Panc1 (cell line): ENCODE results near the gene CHSY1. TPM values are rescaled to one million over a fixed set of nuclear protein-coding genes. Genes with fewer than 3 reads are reported as not detected.

ENCODE experiments used
- ATAC-seq: fragments of 200-7000 bp; cut with Tn5 transposase; 2 replicates; pipeline ENCODE4 v1.9.1; 2020; ENCODE audit warnings: mild to moderate bottlenecking, moderate library complexity
- BruUV-seq: library from RNA; stranded (reverse); fragments of 400-500 nt; replicated peaks from 2 replicates; lab custom pipeline; 2021; lab: Mats Ljungman, UMichigan
- CTCF ChIA-PET: fragments of 300-600 bp; sonication (Branson Sonifier 250); formaldehyde crosslinking; loops from one replicate; lab custom pipeline; 2022; ENCODE audit warnings: antibody characterized with exemption; lab: Charles Lee
- POLR2A ChIA-PET: fragments of 300-600 bp; sonication (Branson Sonifier 250); formaldehyde crosslinking; loops from one replicate; lab custom pipeline; 2022; ENCODE audit warnings: antibody characterized with exemption; lab: Charles Lee
- DNase-seq: peaks from one replicate; pipeline ENCODE4 v3.0.0-alpha.2; 2010; ENCODE audit warnings: low read depth, low spot score
- H3K27ac ChIP-seq: 2 replicates; pipeline ENCODE4 v1.5.1; 2011; ENCODE audit warnings: mild to moderate bottlenecking, low read length, inconsistent platforms
- H3K27me3 ChIP-seq: fragments of 200-500 bp; sonication (Bioruptor generic); 2 replicates; pipeline ENCODE4 v1.6.0; 2014; ENCODE audit warnings: low read length, inconsistent platforms; ENCODE audit not compliant: control insufficient read depth, insufficient read depth
- H3K36me3 ChIP-seq: fragments of 200-500 bp; sonication (Bioruptor generic); 2 replicates; pipeline ENCODE4 v1.5.1; 2014; ENCODE audit warnings: inconsistent platforms, mild to moderate bottlenecking, low read length, moderate library complexity; ENCODE audit not compliant: control insufficient read depth, insufficient read depth
- H3K4me1 ChIP-seq: 2 replicates; pipeline ENCODE4 v1.5.1; 2011; ENCODE audit warnings: inconsistent platforms, mild to moderate bottlenecking, low read length, moderate library complexity; ENCODE audit not compliant: control insufficient read depth, insufficient read depth
- H3K4me3 ChIP-seq, 2 experiments: 2 replicates each; pipeline ENCODE4 v1.5.1; 2011 to 2012; ENCODE audit warnings: low read depth in 2 of 2, low read length in 2 of 2, mild to moderate bottlenecking in 2 of 2, inconsistent platforms in 1 of 2, moderate library complexity in 1 of 2
- H3K9me3 ChIP-seq: fragments of 200-500 bp; sonication (Bioruptor generic); 2 replicates; pipeline ENCODE4 v1.5.1; 2014; ENCODE audit warnings: low read depth, mild to moderate bottlenecking, inconsistent platforms, low read length, moderate library complexity; ENCODE audit not compliant: control insufficient read depth, insufficient read depth
- POLR2AphosphoS5 ChIP-seq: IDR thresholded peaks from 2 replicates; pipeline ENCODE4 v1.6.1; 2012; ENCODE audit warnings: mild to moderate bottlenecking, low read depth, low read length, moderate library complexity
- SIN3A ChIP-seq: IDR thresholded peaks from 2 replicates; pipeline ENCODE4 v1.6.1; 2012; ENCODE audit warnings: low read depth, mild to moderate bottlenecking, low read length, moderate library complexity, borderline replicate concordance; ENCODE audit not compliant: insufficient read depth
- TCF7L2 ChIP-seq: IDR thresholded peaks from 2 replicates; pipeline ENCODE4 v1.6.1; 2011; ENCODE audit warnings: mild to moderate bottlenecking, low read depth, low read length, inconsistent platforms
- in situ Hi-C: cut with HindIII; loops from 2 replicates; pipeline ENCODE4 v1.10.0; 2016; ENCODE audit warnings: low sequenced_read_pairs, low pct_unique_long_range_greater_than_20kb
- intact Hi-C: fragments of 100-400 bp; cut with micrococcal nuclease; formaldehyde crosslinking; loops from one replicate; pipeline ENCODE4 v1.10.0; 2022; ENCODE audit not compliant: unreplicated experiment
- total RNA-seq: library from RNA; stranded (reverse); gene quantifications from one replicate; pipeline ENCODE4 v1.2.1, GENCODE V29; 2021; ENCODE audit not compliant: unreplicated experiment
- TF ChIP-seq, protein P1 (sequence below): fragments of 450-650 bp; IDR thresholded peaks from 2 replicates; pipeline ENCODE4 v1.5.1; 2017; ENCODE audit warnings: mild to moderate bottlenecking
- TF ChIP-seq, protein P2 (sequence below), 2 experiments: IDR thresholded peaks; 2 replicates each; pipeline ENCODE4 v1.6.1; 2011 to 2012; ENCODE audit warnings: low read depth in 2 of 2, control low read depth in 1 of 2, low read length in 1 of 2, mild to moderate bottlenecking in 1 of 2, moderate library complexity in 1 of 2; ENCODE audit not compliant: insufficient read depth in 1 of 2

The CHSY1 gene
- total RNA-seq, 1 experiment from 2014 or later, result 50.8 TPM

DNA sequence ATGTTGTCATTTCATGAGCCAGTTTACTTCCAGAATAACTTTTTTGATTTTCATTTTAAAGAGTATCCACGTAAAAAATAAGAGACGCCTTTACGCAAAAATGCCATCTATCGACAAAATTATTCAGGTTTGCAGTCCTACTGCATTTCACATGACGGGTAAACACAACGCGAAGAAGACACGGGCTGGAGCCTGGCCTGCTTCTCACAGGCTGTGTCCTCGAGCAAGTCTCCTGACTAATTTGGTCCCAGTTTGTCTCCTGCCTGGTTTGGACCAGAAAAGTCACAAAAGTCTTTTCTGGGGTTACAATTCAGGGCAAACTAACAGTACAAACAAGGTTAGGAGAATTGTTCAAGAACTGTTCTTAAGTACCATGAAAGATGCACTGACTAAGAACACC is 51.7 kb downstream of the CHSY1 start:
- CTCF ChIA-PET, result no interaction called here
- H3K9me3 ChIP-seq, result no peaks in the 10 kb centered on the region
- POLR2A ChIA-PET, result no interaction called here
- H3K4me3 ChIP-seq, result no peak overlapping the region
- in situ Hi-C loops (no loop called here), intact Hi-C loops (no loop called here)
- ATAC-seq (no peak), DNase-seq (no peak)
- H3K27ac ChIP-seq, result peak overlapping the region; percentile 60
- no TSS peak for BruUV-seq
- H3K27me3 ChIP-seq, result no peaks in the 10 kb centered on the region
- H3K36me3 ChIP-seq, result no peaks in the 10 kb centered on the region
- H3K4me1 ChIP-seq, result peaks cover 54% of the 10 kb centered on the region
- TF ChIP-seq, protein P1, sequence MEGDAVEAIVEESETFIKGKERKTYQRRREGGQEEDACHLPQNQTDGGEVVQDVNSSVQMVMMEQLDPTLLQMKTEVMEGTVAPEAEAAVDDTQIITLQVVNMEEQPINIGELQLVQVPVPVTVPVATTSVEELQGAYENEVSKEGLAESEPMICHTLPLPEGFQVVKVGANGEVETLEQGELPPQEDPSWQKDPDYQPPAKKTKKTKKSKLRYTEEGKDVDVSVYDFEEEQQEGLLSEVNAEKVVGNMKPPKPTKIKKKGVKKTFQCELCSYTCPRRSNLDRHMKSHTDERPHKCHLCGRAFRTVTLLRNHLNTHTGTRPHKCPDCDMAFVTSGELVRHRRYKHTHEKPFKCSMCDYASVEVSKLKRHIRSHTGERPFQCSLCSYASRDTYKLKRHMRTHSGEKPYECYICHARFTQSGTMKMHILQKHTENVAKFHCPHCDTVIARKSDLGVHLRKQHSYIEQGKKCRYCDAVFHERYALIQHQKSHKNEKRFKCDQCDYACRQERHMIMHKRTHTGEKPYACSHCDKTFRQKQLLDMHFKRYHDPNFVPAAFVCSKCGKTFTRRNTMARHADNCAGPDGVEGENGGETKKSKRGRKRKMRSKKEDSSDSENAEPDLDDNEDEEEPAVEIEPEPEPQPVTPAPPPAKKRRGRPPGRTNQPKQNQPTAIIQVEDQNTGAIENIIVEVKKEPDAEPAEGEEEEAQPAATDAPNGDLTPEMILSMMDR, result no peak
- no peak for TF ChIP-seq TCF7L2

DNA sequence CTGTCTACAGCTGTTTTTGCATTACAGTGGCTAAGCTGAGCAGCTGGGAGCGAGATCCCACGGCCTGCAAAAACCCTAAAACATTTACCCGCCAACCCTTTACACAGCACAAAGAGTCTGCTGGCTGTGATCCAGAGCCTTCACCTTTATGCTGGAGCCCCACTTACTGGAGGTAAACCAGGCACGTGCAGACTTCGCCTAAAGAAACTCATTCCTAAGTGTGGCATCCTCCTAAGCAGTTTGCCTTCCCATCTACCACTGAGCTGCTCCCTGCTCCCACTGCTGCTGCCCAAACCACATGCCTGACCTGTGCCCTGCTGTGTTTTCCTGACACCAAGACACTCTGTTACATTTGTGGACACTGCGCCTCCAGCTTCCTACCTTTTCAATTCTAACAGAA is 53.0 kb downstream of the CHSY1 start:
- POLR2A ChIA-PET, result no interaction called here
- Histone ChIP-seq H3K9me3 (no peaks in the 10 kb centered on the region), H3K4me1 (peaks cover 60% of the 10 kb centered on the region), H3K27ac (peak overlapping the region; percentile 57), H3K4me3 (no peak overlapping the region), H3K27me3 (no peaks in the 10 kb centered on the region), H3K36me3 (no peaks in the 10 kb centered on the region)
- in situ Hi-C loops, result no loop called here
- CTCF ChIA-PET, result interaction anchor here (0.6 kb wide), 1 partner anchor 1455 kb away, joined by 3 read pairs; no protein-coding TSS in a partner anchor
- BruUV-seq, result no TSS peak
- intact Hi-C loops, result no loop called here
- ATAC-seq, result no peak
- no peak for DNase-seq
- TF ChIP-seq SIN3A, result no peak
- TF ChIP-seq POLR2AphosphoS5, result no peak
- TF ChIP-seq, protein P1, result no peak
- TF ChIP-seq, protein P2, sequence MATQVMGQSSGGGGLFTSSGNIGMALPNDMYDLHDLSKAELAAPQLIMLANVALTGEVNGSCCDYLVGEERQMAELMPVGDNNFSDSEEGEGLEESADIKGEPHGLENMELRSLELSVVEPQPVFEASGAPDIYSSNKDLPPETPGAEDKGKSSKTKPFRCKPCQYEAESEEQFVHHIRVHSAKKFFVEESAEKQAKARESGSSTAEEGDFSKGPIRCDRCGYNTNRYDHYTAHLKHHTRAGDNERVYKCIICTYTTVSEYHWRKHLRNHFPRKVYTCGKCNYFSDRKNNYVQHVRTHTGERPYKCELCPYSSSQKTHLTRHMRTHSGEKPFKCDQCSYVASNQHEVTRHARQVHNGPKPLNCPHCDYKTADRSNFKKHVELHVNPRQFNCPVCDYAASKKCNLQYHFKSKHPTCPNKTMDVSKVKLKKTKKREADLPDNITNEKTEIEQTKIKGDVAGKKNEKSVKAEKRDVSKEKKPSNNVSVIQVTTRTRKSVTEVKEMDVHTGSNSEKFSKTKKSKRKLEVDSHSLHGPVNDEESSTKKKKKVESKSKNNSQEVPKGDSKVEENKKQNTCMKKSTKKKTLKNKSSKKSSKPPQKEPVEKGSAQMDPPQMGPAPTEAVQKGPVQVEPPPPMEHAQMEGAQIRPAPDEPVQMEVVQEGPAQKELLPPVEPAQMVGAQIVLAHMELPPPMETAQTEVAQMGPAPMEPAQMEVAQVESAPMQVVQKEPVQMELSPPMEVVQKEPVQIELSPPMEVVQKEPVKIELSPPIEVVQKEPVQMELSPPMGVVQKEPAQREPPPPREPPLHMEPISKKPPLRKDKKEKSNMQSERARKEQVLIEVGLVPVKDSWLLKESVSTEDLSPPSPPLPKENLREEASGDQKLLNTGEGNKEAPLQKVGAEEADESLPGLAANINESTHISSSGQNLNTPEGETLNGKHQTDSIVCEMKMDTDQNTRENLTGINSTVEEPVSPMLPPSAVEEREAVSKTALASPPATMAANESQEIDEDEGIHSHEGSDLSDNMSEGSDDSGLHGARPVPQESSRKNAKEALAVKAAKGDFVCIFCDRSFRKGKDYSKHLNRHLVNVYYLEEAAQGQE (IDR thresholded peaks at IDR 0.05; ENCODE audit: insufficient read depth in 1 of 2, low read depth in 2 of 2, low read length in 1 of 2), result no peak
- no peak for TF ChIP-seq TCF7L2
